ENCODE measurements around the gene SPRED2.

The SPRED2 gene

DNA sequence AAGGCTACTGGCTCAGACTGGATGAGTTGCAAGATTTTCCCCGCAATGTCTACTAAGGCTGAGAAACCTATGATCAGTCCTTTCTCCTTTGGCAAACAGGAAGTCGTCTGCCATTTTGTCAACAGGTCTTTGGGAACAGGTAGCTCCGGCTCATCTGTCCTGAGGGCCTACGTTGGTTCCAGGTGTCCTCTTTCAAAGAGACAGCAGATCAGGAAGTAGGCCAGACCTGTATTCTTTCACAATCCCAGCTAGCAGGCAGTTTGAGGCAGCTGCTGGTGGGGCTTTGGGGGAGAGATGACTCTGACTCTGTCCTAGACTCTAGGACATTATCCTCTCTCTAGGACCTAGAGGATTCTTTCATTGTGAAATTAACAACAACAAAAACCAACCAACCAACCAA is 106.1 kb downstream of the SPRED2 start:
- no peak for DNase-seq (ENCODE audit: low read depth in 1 of 2, low spot score in 1 of 2)
- H3K27ac ChIP-seq (replicated peaks), result no peak overlapping the region
- H3K27me3 ChIP-seq (ENCODE audit: insufficient read depth, poor library complexity, severe bottlenecking), result no peaks in the 10 kb centered on the region
- H3K4me3 ChIP-seq (replicated peaks; ENCODE audit: insufficient read depth, low read length), result no peak overlapping the region
- TF ChIP-seq CTCF (IDR thresholded peaks at IDR 0.05; ENCODE audit: insufficient read depth, low read length) (no peak), SPI1 (IDR thresholded peaks at IDR 0.05; ENCODE audit: borderline replicate concordance, low read depth) (no peak), GABPA (IDR thresholded peaks at IDR 0.05; ENCODE audit: low read depth) (no peak), POLR2AphosphoS5 (IDR thresholded peaks at IDR 0.05; ENCODE audit: low read depth) (no peak)
- TF ChIP-seq, protein P1, sequence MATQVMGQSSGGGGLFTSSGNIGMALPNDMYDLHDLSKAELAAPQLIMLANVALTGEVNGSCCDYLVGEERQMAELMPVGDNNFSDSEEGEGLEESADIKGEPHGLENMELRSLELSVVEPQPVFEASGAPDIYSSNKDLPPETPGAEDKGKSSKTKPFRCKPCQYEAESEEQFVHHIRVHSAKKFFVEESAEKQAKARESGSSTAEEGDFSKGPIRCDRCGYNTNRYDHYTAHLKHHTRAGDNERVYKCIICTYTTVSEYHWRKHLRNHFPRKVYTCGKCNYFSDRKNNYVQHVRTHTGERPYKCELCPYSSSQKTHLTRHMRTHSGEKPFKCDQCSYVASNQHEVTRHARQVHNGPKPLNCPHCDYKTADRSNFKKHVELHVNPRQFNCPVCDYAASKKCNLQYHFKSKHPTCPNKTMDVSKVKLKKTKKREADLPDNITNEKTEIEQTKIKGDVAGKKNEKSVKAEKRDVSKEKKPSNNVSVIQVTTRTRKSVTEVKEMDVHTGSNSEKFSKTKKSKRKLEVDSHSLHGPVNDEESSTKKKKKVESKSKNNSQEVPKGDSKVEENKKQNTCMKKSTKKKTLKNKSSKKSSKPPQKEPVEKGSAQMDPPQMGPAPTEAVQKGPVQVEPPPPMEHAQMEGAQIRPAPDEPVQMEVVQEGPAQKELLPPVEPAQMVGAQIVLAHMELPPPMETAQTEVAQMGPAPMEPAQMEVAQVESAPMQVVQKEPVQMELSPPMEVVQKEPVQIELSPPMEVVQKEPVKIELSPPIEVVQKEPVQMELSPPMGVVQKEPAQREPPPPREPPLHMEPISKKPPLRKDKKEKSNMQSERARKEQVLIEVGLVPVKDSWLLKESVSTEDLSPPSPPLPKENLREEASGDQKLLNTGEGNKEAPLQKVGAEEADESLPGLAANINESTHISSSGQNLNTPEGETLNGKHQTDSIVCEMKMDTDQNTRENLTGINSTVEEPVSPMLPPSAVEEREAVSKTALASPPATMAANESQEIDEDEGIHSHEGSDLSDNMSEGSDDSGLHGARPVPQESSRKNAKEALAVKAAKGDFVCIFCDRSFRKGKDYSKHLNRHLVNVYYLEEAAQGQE (IDR thresholded peaks at IDR 0.05; ENCODE audit: insufficient replicate concordance, low read depth), result no peak

DNA sequence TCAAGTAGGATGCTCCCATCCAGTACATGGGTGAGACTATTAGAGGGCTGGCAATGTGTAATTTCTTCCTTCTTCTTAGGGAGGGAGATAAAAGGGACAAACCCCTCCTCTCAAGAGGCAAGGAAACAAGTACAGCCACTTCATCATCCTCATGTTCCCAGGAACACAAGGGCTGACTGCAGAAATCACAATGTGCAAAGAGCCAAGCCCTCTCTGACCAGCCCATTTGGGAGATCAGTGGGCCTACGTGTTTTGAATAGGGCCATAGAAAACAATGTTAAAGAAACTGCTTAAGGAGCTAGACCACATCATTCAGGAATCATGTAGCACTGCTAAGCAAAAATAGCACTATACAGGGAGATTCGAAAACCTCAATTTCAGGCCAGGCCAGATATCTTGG is 107.3 kb downstream of the SPRED2 start:
- H3K4me3 ChIP-seq (replicated peaks; ENCODE audit: insufficient read depth, low read length), result no peak overlapping the region
- DNase-seq (ENCODE audit: low read depth in 1 of 2, low spot score in 1 of 2), result no peak
- no peak overlapping the region for H3K27ac ChIP-seq (replicated peaks)
- no peaks in the 10 kb centered on the region for H3K27me3 ChIP-seq (ENCODE audit: insufficient read depth, poor library complexity, severe bottlenecking)
- TF ChIP-seq, protein P1 (IDR thresholded peaks at IDR 0.05; ENCODE audit: insufficient replicate concordance, low read depth), result no peak
- no peak for TF ChIP-seq SPI1 (IDR thresholded peaks at IDR 0.05; ENCODE audit: borderline replicate concordance, low read depth)

DNA sequence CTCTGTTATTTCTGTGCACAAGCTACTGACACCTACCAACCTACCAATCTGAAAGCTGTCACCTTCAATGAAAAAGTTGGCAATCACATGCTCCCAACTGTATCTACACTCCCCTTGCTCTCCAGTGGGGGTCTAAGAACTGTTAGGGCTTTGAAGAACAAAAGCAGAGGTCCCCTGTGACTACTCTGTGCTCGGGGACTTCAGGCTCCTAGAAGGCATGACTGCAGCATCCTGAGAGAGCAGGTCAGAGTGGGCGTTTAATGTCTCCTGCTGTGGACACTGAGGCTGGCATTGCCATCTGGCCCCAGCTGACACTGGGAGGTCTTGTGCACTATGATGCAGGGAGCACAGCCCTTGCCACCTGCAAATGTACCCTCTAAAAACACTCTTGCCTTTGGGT is 111.5 kb downstream of the SPRED2 start:
- no peaks in the 10 kb centered on the region for H3K27me3 ChIP-seq (ENCODE audit: insufficient read depth, poor library complexity, severe bottlenecking)
- H3K4me3 ChIP-seq (replicated peaks; ENCODE audit: insufficient read depth, low read length), result no peak overlapping the region
- no peak for DNase-seq (ENCODE audit: low read depth in 1 of 2, low spot score in 1 of 2)
- H3K27ac ChIP-seq (replicated peaks), result no peak overlapping the region
- TF ChIP-seq POLR2AphosphoS5 (IDR thresholded peaks at IDR 0.05; ENCODE audit: low read depth), result no peak
- no peak for TF ChIP-seq GABPA (IDR thresholded peaks at IDR 0.05; ENCODE audit: low read depth)
- no peak for TF ChIP-seq SPI1 (IDR thresholded peaks at IDR 0.05; ENCODE audit: borderline replicate concordance, low read depth)
- TF ChIP-seq, protein P1 (IDR thresholded peaks at IDR 0.05; ENCODE audit: insufficient replicate concordance, low read depth), result no peak
- no peak for TF ChIP-seq CTCF (IDR thresholded peaks at IDR 0.05; ENCODE audit: insufficient read depth, low read length)
